Stimulated activated naive CD4-positive, alpha-beta T cell (primary cell): Measurements from ENCODE around the gene PCDHA8.
"Not testable (repeated sequence)": the region's sequence is repeated elsewhere in the genome, so short reads cannot be mapped to it uniquely, and the experiment has no call there.

Experiments
- DNase-seq, 6 experiments: peaks; one replicate each; lab custom pipeline; 2025; lab: John Stamatoyannopoulos, UW

The PCDHA8 gene

DNA sequence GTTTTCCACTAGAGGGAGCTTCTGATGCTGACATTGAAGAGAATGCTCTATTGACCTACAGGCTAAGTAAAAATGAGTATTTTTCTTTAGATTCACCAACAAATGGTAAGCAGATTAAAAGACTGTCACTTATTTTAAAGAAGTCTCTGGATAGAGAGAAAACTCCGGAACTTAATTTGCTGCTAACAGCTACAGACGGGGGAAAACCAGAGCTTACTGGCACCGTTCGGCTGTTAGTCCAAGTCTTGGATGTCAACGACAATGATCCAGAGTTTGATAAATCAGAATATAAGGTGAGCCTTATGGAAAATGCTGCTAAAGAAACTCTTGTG, 28.5 kb downstream of the PCDHA8 start:
- DNase-seq, result no peak

DNA sequence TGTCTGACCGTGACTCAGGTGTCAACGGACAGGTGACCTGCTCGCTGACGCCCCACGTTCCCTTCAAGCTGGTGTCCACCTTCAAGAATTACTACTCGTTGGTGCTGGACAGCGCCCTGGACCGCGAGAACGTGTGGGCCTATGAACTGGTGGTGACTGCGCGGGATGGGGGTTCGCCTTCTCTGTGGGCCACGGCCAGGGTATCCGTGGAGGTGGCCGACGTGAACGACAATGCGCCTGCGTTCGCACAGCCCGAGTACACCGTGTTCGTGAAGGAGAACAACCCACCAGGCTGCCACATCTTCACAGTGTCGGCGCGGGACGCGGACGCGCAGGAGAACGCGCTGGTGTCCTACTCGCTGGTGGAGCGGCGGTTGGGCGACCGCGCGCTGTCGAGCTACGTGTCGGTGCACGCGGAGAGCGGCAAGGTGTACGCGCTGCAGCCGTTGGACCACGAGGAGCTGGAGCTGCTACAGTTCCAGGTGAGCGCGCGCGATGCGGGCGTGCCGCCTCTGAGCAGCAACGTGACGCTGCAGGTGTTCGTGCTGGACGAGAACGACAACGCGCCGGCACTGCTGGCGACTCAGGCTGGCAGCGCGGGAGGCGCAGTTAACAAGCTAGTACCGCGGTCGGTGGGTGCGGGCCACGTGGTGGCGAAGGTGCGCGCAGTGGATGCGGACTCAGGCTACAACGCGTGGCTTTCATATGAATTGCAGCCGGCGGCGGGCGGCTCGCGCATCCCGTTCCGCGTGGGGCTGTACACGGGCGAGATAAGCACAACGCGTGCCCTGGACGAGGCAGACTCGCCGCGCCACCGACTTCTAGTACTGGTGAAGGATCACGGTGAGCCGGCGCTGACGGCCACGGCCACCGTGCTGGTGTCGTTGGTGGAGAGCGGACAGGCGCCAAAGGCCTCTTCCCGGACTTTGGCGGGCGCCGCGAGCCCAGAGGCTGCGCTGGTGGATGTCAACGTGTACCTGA, 29.5 kb downstream of the PCDHA8 start:
- DNase-seq, result no peak

DNA sequence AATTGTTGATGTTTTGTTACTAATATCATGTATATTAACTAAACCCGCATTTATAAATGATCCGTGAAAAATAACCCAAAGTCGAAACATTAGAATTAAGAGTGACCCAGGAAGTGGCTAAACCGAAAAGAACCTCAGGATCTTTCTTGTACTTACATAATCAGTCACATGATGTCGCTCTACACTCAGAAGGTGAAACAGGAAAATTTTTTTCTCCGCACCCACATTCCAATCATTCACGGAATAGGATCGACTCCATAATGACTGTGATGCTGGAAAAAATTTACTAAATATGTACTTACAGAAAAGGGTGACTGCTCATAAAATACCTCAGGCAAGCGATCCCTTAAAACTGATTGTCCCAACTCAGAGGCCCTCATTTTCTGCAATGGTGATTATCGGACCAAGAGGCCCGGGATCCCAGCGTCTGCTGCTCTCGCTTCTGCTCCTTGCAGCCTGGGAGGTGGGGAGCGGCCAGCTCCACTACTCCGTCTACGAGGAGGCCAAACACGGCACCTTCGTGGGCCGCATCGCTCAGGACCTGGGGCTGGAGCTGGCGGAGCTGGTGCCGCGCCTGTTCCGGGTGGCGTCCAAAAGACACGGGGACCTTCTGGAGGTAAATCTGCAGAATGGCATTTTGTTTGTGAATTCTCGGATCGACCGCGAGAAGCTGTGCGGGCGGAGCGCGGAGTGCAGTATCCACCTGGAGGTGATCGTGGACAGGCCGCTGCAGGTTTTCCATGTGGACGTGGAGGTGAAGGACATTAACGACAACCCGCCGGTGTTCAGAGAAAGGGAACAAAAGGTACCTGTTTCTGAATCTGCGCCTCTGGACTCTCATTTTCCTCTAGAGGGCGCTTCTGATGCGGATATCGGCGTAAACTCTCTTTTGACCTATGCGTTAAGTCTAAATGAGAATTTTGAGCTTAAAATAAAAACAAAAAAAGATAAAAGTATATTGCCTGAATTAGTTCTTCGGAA, 34.4 kb downstream of the PCDHA8 start, which contains the start of gene PCDHA12:
PCDHA12 (plus strand) TSS at position 224 of the 981 bp plus-strand sequence; CDS start at position 389, 165 bp downstream.
- no peak for DNase-seq

DNA sequence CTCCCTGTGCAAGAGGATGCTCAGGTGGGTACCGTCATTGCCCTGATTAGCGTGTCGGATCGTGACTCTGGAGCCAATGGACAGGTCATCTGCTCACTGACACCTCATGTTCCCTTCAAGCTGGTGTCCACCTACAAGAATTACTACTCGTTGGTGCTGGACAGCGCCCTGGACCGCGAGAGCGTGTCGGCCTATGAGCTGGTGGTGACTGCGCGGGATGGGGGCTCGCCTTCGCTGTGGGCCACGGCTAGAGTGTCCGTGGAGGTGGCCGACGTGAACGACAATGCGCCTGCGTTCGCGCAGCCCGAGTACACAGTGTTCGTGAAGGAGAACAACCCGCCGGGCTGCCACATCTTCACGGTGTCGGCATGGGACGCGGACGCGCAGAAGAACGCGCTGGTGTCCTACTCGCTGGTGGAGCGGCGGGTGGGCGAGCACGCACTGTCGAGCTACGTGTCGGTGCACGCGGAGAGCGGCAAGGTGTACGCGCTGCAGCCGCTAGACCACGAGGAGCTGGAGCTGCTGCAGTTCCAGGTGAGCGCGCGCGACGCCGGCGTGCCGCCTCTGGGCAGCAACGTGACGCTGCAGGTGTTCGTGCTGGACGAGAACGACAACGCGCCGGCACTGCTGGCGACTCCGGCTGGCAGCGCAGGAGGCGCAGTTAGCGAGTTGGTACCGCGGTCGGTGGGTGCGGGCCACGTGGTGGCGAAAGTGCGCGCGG, 35.7 kb downstream of the PCDHA8 start:
- DNase-seq, result not testable (repeated sequence)

DNA sequence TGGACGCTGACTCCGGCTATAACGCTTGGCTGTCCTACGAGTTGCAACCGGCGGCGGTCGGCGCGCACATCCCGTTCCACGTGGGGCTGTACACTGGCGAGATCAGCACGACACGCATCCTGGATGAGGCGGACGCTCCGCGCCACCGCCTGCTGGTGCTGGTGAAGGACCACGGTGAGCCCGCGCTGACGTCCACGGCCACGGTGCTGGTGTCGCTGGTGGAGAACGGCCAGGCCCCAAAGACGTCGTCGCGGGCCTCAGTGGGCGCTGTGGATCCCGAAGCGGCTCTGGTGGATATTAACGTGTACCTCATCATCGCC, 36.2 kb downstream of the PCDHA8 start:
- no peak for DNase-seq

DNA sequence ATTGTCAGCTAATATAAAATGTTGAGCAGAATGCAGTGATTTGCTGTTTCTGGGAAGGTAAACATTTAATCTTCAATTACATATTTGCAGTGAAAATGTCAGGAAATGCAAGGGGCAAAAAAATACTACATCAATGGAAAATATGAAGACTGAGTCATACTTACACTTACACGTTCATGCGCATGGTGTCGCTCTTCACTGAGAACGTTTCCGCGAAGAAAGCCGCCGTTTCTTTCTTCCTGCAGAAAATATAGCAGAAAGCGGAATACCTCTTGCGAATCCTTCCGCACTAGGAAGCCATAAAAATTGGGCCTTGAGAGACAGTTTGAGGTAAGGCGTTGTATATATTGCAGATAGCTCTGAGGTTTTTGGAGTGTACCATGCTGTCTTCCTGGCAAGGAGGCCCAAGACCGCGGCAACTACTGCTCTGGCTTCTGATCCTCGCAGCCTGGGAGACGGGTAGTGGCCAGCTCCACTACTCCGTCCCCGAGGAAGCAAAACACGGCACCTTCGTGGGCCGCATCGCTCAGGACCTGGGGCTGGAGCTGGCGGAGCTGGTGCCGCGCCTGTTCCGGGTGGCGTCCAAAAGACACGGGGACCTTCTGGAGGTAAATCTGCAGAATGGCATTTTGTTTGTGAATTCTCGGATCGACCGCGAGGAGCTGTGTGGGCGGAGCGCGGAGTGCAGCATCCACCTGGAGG, 41.1 kb downstream of the PCDHA8 start, which contains the start of gene PCDHA13:
PCDHA13 (plus strand) TSS at position 236 of the 702 bp plus-strand sequence; CDS start at position 381, 145 bp downstream.
- no peak for DNase-seq

DNA sequence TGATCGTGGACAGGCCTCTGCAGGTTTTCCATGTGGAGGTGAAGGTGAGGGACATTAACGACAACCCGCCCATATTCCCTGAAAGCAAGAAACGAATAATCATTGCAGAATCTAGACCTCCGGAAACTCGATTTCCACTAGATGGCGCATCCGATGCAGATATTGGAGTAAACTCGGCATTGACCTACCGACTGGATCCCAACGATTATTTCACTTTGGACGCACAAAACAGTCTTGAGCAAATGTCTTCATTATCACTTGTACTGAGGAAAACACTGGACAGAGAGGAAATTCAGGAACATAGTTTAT, 41.6 kb downstream of the PCDHA8 start:
- DNase-seq, result no peak

DNA sequence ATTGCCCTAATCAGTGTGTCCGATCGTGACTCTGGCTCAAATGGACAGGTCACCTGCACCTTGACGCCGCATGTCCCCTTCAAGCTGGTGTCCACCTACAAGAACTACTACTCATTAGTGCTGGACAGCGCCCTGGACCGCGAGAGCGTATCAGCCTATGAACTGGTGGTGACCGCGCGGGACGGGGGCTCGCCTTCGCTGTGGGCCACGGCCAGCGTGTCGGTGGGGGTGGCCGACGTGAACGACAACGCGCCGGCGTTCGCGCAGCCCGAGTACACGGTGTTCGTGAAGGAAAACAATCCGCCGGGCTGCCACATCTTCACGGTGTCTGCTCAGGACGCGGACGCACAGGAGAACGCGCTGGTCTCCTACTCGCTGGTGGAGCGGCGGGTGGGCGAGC, 42.4 kb downstream of the PCDHA8 start:
- DNase-seq, result no peak

DNA sequence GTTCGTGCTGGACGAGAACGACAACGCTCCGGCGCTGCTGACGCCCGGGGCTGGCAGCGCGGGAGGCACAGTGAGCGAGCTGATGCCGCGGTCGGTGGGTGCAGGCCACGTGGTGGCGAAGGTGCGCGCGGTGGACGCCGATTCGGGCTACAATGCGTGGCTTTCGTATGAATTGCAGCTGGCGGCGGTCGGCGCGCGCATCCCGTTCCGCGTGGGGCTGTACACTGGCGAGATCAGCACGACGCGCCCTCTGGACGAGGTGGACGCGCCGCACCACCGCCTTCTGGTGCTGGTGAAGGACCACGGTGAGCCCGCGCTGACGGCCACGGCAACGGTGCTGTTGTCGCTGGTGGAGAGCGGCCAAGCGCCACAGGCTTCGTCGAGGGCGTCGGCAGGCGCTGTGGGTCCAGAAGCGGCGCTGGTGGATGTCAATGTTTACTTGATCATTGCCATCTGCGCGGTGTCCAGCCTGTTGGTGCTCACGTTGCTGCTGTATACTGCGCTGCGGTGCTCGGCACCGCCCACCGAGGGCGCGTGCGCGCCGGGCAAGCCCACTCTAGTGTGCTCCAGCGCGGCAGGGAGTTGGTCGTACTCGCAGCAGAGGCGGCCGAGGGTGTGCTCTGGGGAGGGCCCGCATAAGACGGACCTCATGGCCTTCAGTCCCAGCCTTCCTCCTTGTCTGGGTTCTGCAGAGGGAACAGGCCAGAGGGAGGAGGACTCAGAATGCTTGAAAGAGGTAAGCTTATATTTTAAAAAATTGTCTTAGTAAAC, 43.1 kb downstream of the PCDHA8 start:
- no peak for DNase-seq
